H1 (cell line): ENCODE data around the gene ZRANB2. TPM values are rescaled to one million over a fixed set of nuclear protein-coding genes. Genes with fewer than 3 reads are reported as not detected.

ENCODE experiments used
- CTCF ChIA-PET: fragments of 300-600 bp; sonication (Branson Sonifier 250); formaldehyde crosslinking; loops from one replicate; lab custom pipeline; 2021; ENCODE audit not compliant: partially characterized antibody; lab: Charles Lee
- POLR2A ChIA-PET: fragments of 300-600 bp; sonication (Branson Sonifier 250); formaldehyde crosslinking; loops from one replicate; lab custom pipeline; 2021; ENCODE audit warnings: inconsistent platforms; ENCODE audit not compliant: partially characterized antibody; lab: Charles Lee
- DNase-seq, 2 experiments: peaks; one replicate each; pipeline versions ENCODE4 v3.0.0 to v3.0.0-alpha.2; 2010 to 2022; ENCODE audit warnings: low spot score in 2 of 2, low read depth in 1 of 2, mixed read lengths in 1 of 2
- FAIRE-seq: peaks from 2 replicates; lab custom pipeline; 2011; peaks lifted over from hg19 to GRCh38; lab: Jason Lieb, UNC
- H2AFZ ChIP-seq: 2 replicates; pipeline ENCODE4 v1.8.1; 2012; ENCODE audit warnings: low read length, inconsistent platforms
- H2AK5ac ChIP-seq: 2 replicates; pipeline ENCODE4 v1.6.1; 2013; ENCODE audit warnings: low read depth, low read length
- H2BK120ac ChIP-seq: replicated peaks from 2 replicates; pipeline ENCODE3; 2013; ENCODE audit warnings: low read depth, low read length, inconsistent platforms
- H2BK12ac ChIP-seq: 2 replicates; pipeline ENCODE4 v1.6.1; 2013; ENCODE audit warnings: low read depth, low read length
- H2BK15ac ChIP-seq: 2 replicates; pipeline ENCODE4 v1.6.1; 2013; ENCODE audit warnings: low read length
- H2BK20ac ChIP-seq: 2 replicates; pipeline ENCODE4 v1.6.1; 2013; ENCODE audit warnings: low read length
- H2BK5ac ChIP-seq: 2 replicates; pipeline ENCODE4 v1.6.1; 2013; ENCODE audit warnings: low read depth, low read length
- H3K14ac ChIP-seq: 2 replicates; pipeline ENCODE4 v1.6.1; 2013; ENCODE audit warnings: inconsistent platforms; ENCODE audit not compliant: insufficient read length
- H3K18ac ChIP-seq: 2 replicates; pipeline ENCODE4 v1.6.1; 2013; ENCODE audit warnings: low read length; ENCODE audit errors: extremely low read depth
- H3K23ac ChIP-seq: 2 replicates; pipeline ENCODE4 v1.6.1; 2013; ENCODE audit warnings: inconsistent platforms; ENCODE audit not compliant: insufficient read length
- H3K23me2 ChIP-seq: 2 replicates; pipeline ENCODE4 v1.6.1; 2013; ENCODE audit warnings: low read depth, low read length
- H3K27ac ChIP-seq: 2 replicates; pipeline ENCODE4 v1.6.1; 2011; ENCODE audit warnings: low read depth, low read length, inconsistent platforms
- H3K27me3 ChIP-seq, 4 experiments: replicated peaks in 1 of 4; 1 replicate in 1 of 4; 2 replicates in 3 of 4; pipeline versions ENCODE4 v1.6.1 to v1.8.1; 2011 to 2013; ENCODE audit warnings: low read length in 3 of 4, mild to moderate bottlenecking in 3 of 4, inconsistent platforms in 2 of 4, mixed read lengths in 2 of 4, moderate library complexity in 1 of 4; ENCODE audit not compliant: control insufficient read depth in 3 of 4, insufficient read depth in 3 of 4; ENCODE audit errors: extremely low read depth in 1 of 4
- H3K36me3 ChIP-seq, 4 experiments: 2 replicates each; pipeline versions ENCODE4 v1.6.1 to v1.8.1; 2011 to 2013; ENCODE audit warnings: mild to moderate bottlenecking in 4 of 4, low read length in 3 of 4, moderate library complexity in 2 of 4, control low read depth in 1 of 4, inconsistent platforms in 1 of 4; ENCODE audit not compliant: insufficient read depth in 4 of 4, control insufficient read depth in 2 of 4
- H3K4ac ChIP-seq: replicated peaks from 2 replicates; pipeline ENCODE3; 2013; ENCODE audit warnings: low read length, low read depth, mixed read lengths, inconsistent platforms; ENCODE audit not compliant: insufficient read length
- H3K4me1 ChIP-seq, 4 experiments: replicated peaks in 1 of 4; 1 replicate in 1 of 4; 2 replicates in 3 of 4; pipeline versions ENCODE4 v1.6.1 to v1.8.1; 2011 to 2013; ENCODE audit warnings: low read length in 3 of 4, inconsistent platforms in 2 of 4, mixed read lengths in 1 of 4; ENCODE audit not compliant: insufficient read depth in 4 of 4, control insufficient read depth in 3 of 4
- H3K4me2 ChIP-seq, 2 experiments: 2 replicates each; pipeline versions ENCODE4 v1.6.1 to v1.8.1; 2011 to 2013; ENCODE audit warnings: low read depth in 2 of 2, low read length in 2 of 2, control low read depth in 1 of 2, inconsistent platforms in 1 of 2, mild to moderate bottlenecking in 1 of 2; ENCODE audit not compliant: insufficient read depth in 1 of 2
- H3K4me3 ChIP-seq, 4 experiments: fragments of 200-600, 300-600 bp in 1 of 4; sonication (generic), shearing (Covaris generic), sonication (Bioruptor Twin) in 1 of 4; 2 replicates each; pipeline versions ENCODE4 v1.5.1 to v1.8.1; 2011 to 2016; ENCODE audit warnings: low read length in 4 of 4, low read depth in 3 of 4, control low read depth in 2 of 4, inconsistent platforms in 2 of 4, mild to moderate bottlenecking in 2 of 4, mixed read lengths in 1 of 4, moderate library complexity in 1 of 4; ENCODE audit not compliant: insufficient read depth in 2 of 4; ENCODE audit errors: extremely low read depth in 1 of 4
- H3K56ac ChIP-seq: replicated peaks from 2 replicates; pipeline ENCODE3; 2013; ENCODE audit warnings: low read depth, mild to moderate bottlenecking, mixed read lengths, low read length, inconsistent platforms; ENCODE audit not compliant: insufficient read length
- H3K79me1 ChIP-seq: 2 replicates; pipeline ENCODE4 v1.6.1; 2013; ENCODE audit warnings: low read depth, low read length, control low read depth
- H3K79me2 ChIP-seq, 2 experiments: 2 replicates each; pipeline versions ENCODE4 v1.6.1 to v1.8.1; 2012 to 2013; ENCODE audit warnings: low read length in 2 of 2, mild to moderate bottlenecking in 2 of 2, inconsistent platforms in 1 of 2; ENCODE audit not compliant: insufficient read depth in 2 of 2, control insufficient read depth in 1 of 2
- H3K9ac ChIP-seq, 4 experiments: replicated peaks in 1 of 4; 1 replicate in 1 of 4; 2 replicates in 3 of 4; pipeline versions ENCODE4 v1.6.1 to v1.8.1; 2011 to 2013; ENCODE audit warnings: low read depth in 3 of 4, low read length in 3 of 4, control low read depth in 2 of 4, mild to moderate bottlenecking in 2 of 4, moderate library complexity in 2 of 4, inconsistent platforms in 1 of 4; ENCODE audit errors: extremely low read depth in 1 of 4
- H3K9me3 ChIP-seq, 2 experiments: 2 replicates each; pipeline versions ENCODE4 v1.6.1 to v1.8.1; 2012 to 2013; ENCODE audit warnings: mild to moderate bottlenecking in 2 of 2, moderate library complexity in 2 of 2, control low read depth in 1 of 2, inconsistent platforms in 1 of 2, low read depth in 1 of 2, low read length in 1 of 2, mixed read lengths in 1 of 2; ENCODE audit not compliant: insufficient read depth in 2 of 2
- H4K20me1 ChIP-seq, 2 experiments: replicated peaks in 1 of 2; 2 replicates each; pipeline versions ENCODE3 to v1.8.1; 2011 to 2013; ENCODE audit warnings: inconsistent platforms in 2 of 2, low read length in 2 of 2, mild to moderate bottlenecking in 1 of 2; ENCODE audit not compliant: insufficient read depth in 2 of 2, control insufficient read depth in 1 of 2
- H4K5ac ChIP-seq: 2 replicates; pipeline ENCODE4 v1.6.1; 2013; ENCODE audit warnings: low read length, low read depth, mixed read lengths, inconsistent platforms; ENCODE audit not compliant: insufficient read length
- H4K8ac ChIP-seq: 2 replicates; pipeline ENCODE4 v1.8.0; 2013; ENCODE audit warnings: mild to moderate bottlenecking, moderate library complexity, low read length, inconsistent platforms; ENCODE audit not compliant: insufficient read depth; ENCODE audit errors: extremely low read depth
- H4K91ac ChIP-seq: replicated peaks from 2 replicates; pipeline ENCODE3; 2013; ENCODE audit warnings: low read length, mixed read lengths, inconsistent platforms; ENCODE audit not compliant: insufficient read length
- CHD2 ChIP-seq: IDR thresholded peaks from 2 replicates; pipeline ENCODE4 v1.6.1; 2012; ENCODE audit warnings: low read length, improper control_type of control experiment
- EGR1 ChIP-seq: IDR thresholded peaks from 2 replicates; pipeline ENCODE4 v1.6.1; 2011; ENCODE audit warnings: low read depth, low read length, borderline replicate concordance
- KDM5A ChIP-seq: fragments of 200-600 bp; IDR thresholded peaks from 2 replicates; pipeline ENCODE4 v1.7.1; 2012; ENCODE audit warnings: mild to moderate bottlenecking, low read length, inconsistent platforms, mixed read lengths
- NANOG ChIP-seq: IDR thresholded peaks from 2 replicates; pipeline ENCODE4 v1.6.1; 2011; ENCODE audit warnings: low read length, low read depth, mild to moderate bottlenecking, inconsistent platforms; ENCODE audit not compliant: insufficient read depth, poor library complexity, severe bottlenecking
- NRF1 ChIP-seq: IDR thresholded peaks from 2 replicates; pipeline ENCODE4 v1.6.1; 2011; ENCODE audit warnings: mild to moderate bottlenecking, low read depth, low read length, improper control_type of control experiment
- SIN3A ChIP-seq, 2 experiments: IDR thresholded peaks in 1 of 2; conservative IDR thresholded peaks in 1 of 2; 2 replicates each; pipeline ENCODE4 v1.6.1; 2011 to 2012; ENCODE audit warnings: low read length in 2 of 2, improper control_type of control experiment in 1 of 2, low read depth in 1 of 2, mild to moderate bottlenecking in 1 of 2
- USF2 ChIP-seq: IDR thresholded peaks from 2 replicates; pipeline ENCODE4 v1.6.1; 2011; ENCODE audit warnings: low read length, improper control_type of control experiment
- polyA plus RNA-seq, 7 experiments: library from polyadenylated mRNA; depleted of rRNA in 3 of 7; stranded (reverse) in 5 of 7; unstranded in 2 of 7; fragments of >200 nt in 5 of 7; fragments of 200-250 nt in 2 of 7; gene quantifications; 1 replicate in 5 of 7; 2 replicates in 1 of 7; 4 replicates in 1 of 7; pipeline versions ENCODE4 v1.2.1 to v1.2.3, GENCODE V29; 2011 to 2013; ENCODE audit warnings: missing spikeins in 2 of 7, mixed read lengths in 2 of 7
- total RNA-seq: library from RNA; stranded (reverse); fragmentation: NEBNext Ultra II Directional; extraction: Animal tissue kit (Norgen Biotek cat#: 25700); gene quantifications from 2 replicates; pipeline ENCODE4 v1.2.1, GENCODE V29; 2021

ZRANB2 gene
- total and polyA plus RNA-seq, 2 of the 8 experiments (the other 6 are each of a cell fraction or from before 2014, with no cell fraction given), result 35.8 to 103 TPM

- peaks cover 33 to 91% (median 72%) of the 10 kb centered on the region in 4 experiments for H3K36me3 ChIP-seq
- H2BK15ac ChIP-seq, result no peak overlapping the region
- FAIRE-seq, result no peak
- H4K91ac ChIP-seq, result no peak overlapping the region
- TF ChIP-seq NRF1 (no peak), EGR1 (no peak), CHD2 (no peak), USF2 (no peak), KDM5A (no peak), NANOG (no peak), SIN3A (conservative IDR thresholded peaks at IDR 0.05 in 1 of 2, IDR thresholded peaks at IDR 0.05 in 1 of 2; ENCODE audit: low read depth in 1 of 2, low read length in 2 of 2) (no peak)
- TF ChIP-seq, all 59 proteins: peak for 0
- no peak overlapping the region for H3K4ac ChIP-seq
- no peak overlapping the region for H3K4me3 ChIP-seq
- H3K27me3 ChIP-seq, result no peaks in the 10 kb centered on the region
- no peak overlapping the region for H4K5ac ChIP-seq
- H2BK120ac ChIP-seq, result no peak overlapping the region
- peaks cover 0 to 38% of the 10 kb centered on the region in 2 experiments; a peak in 2 of 4 replicates for H3K79me2 ChIP-seq
- ChIA-PET POLR2A (interaction anchor here (1.3 to 4.7 kb wide), 2 partner anchors 8 to 9 kb away, joined by 4 to 26 read pairs; partner anchors contain the start of gene ZRANB2), CTCF (no interaction called here)
- no peaks in the 10 kb centered on the region; the same call in 1 of the 2 replicates for H3K23me2 ChIP-seq
- no peak overlapping the region for H2BK20ac ChIP-seq
- H4K8ac ChIP-seq, result no peak overlapping the region
- H2BK12ac ChIP-seq, result no peak overlapping the region
- H3K23ac ChIP-seq, result no peak overlapping the region
- no peak overlapping the region for H2AK5ac ChIP-seq
- H3K4me2 ChIP-seq, result no peak overlapping the region
- H3K9ac ChIP-seq, result no peak overlapping the region
- H3K79me1 ChIP-seq, result no peaks in the 10 kb centered on the region
- no peak overlapping the region for H3K18ac ChIP-seq
- no peaks in the 10 kb centered on the region for H3K4me1 ChIP-seq
- no peak overlapping the region for H3K14ac ChIP-seq
- no peak for DNase-seq
- H4K20me1 ChIP-seq, result peaks cover 3 to 11% of the 10 kb centered on the region in 2 experiments
- H3K27ac ChIP-seq, result no peak overlapping the region
- H3K9me3 ChIP-seq, result no peaks in the 10 kb centered on the region
- no peak overlapping the region for H2BK5ac ChIP-seq
- H2AFZ ChIP-seq, result no peak overlapping the region
- no peak overlapping the region for H3K56ac ChIP-seq
Observed at GRCh38 chr1:71072273-71072672, 8.6 kb downstream of the ZRANB2 start.
